ENCODE results near the gene ZNF592.

ZNF592 gene

DNA sequence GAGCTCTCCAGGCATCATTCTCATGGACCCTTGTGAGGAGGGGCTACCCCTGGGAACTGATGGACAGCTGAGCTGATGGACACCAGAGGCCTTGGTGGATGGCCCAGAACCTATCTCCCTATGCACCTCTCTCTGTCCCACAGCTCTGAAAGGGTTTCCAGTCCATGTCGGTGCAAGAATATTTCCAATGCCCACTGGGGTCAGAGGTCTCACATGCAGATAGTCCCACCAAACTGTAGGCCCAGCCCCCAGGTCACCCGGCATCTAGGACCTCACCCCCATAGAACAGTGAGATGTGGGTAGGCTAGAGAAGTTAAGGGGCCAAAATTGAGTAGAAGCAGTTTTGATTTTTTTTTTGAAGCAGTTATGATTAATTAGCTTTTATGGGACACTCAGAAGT is 71.4 kb downstream of the ZNF592 start:
- Histone ChIP-seq H3K9ac (ENCODE audit: low read length in 2 of 2) (peak overlapping the region in 1 of 2 donors; percentile 9), H3K9me3 (ENCODE audit: control insufficient read depth in 2 of 2, low read length in 2 of 2) (no peaks in the 10 kb centered on the region), H3K27ac (ENCODE audit: low read length) (peak overlapping the region; percentile 92), H3K4me1 (ENCODE audit: control insufficient read depth, insufficient read depth, low read length) (peaks cover 76% of the 10 kb centered on the region), H3K36me3 (ENCODE audit: control insufficient read depth in 2 of 2, insufficient read depth in 2 of 2, low read length in 2 of 2) (peaks cover 0 to 7% of the 10 kb centered on the region in 2 donors), H3K4me3 (ENCODE audit: low read length in 2 of 2) (peak overlapping the region; percentile 32 to 76), H3K27me3 (ENCODE audit: control insufficient read depth in 1 of 2, insufficient read depth in 2 of 2, low read length in 2 of 2) (no peaks in the 10 kb centered on the region)

DNA sequence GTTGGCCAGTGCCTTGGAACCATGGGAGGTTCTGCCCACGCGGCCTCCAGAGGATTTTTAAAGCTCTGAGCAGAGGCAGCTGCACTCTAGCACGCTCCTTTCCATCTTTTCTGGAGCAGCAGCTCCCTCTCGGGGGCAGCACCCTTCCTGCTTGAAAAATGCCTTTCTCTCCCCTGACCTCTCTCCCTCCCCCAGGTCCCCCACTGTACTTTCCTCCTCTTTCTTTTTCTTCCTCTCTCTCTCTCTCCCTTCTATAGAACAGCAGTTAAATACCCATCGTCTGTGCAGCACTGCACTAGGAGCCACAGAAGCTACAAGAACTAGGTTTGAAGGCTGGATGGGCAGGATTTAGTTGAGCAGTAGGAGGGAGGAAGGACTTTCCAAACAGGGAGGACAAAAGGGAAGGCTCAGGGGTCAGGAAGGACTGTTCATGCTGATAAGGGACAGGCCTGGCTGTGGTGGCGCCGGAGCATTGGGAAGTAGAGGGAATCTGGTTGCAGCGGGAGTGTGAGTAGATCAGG is 73.2 kb downstream of the ZNF592 start:
- H3K27me3 ChIP-seq (ENCODE audit: control insufficient read depth in 1 of 2, insufficient read depth in 2 of 2, low read length in 2 of 2), result no peaks in the 10 kb centered on the region
- peaks cover 0 to 9% of the 10 kb centered on the region in 2 donors for H3K36me3 ChIP-seq (ENCODE audit: control insufficient read depth in 2 of 2, insufficient read depth in 2 of 2, low read length in 2 of 2)
- no peaks in the 10 kb centered on the region for H3K9me3 ChIP-seq (ENCODE audit: control insufficient read depth in 2 of 2, low read length in 2 of 2)
- H3K27ac ChIP-seq (ENCODE audit: low read length), result peak overlapping the region; percentile 53
- no peak overlapping the region for H3K9ac ChIP-seq (ENCODE audit: low read length in 2 of 2)
- peaks cover 85% of the 10 kb centered on the region for H3K4me1 ChIP-seq (ENCODE audit: control insufficient read depth, insufficient read depth, low read length)
- no peak overlapping the region for H3K4me3 ChIP-seq (ENCODE audit: low read length in 2 of 2)

DNA sequence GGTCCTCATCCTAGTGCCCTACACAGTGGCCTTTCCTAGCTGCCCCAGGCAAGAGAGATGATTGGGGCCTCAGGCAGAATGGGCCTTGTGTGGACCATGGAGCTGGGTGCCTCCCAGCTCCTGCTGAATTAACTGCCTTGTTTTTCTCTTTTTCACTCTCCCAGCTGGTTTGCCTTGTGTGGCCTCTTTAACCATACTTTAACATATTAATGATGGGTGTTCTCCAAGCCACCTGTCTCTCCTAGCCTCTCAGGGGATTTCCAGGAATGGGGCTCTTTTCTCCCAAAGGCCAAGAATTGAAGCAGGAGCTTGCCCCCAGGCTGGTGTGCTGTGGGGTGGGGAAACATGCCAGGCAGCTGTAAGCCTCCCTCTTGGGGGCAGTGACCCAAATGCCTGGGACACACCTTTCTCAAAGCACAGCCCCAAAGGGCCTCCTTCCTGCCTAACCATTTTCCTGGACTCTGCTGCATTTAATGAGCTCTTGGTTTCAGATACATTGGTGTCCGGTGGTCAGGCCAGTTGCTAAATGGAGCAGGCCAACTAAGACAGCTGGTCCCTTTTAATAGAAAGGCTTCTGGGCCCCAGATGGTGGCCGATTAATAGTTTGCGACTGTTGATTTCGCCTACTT is 74.4 kb downstream of the ZNF592 start:
- Histone ChIP-seq H3K4me3 (ENCODE audit: low read length in 2 of 2) (peak overlapping the region in 1 of 2 donors; percentile 22), H3K4me1 (ENCODE audit: control insufficient read depth, insufficient read depth, low read length) (peaks cover 88% of the 10 kb centered on the region), H3K27me3 (ENCODE audit: control insufficient read depth in 1 of 2, insufficient read depth in 2 of 2, low read length in 2 of 2) (no peaks in the 10 kb centered on the region), H3K27ac (ENCODE audit: low read length) (peak overlapping the region; percentile 55), H3K36me3 (ENCODE audit: control insufficient read depth in 2 of 2, insufficient read depth in 2 of 2, low read length in 2 of 2) (peaks cover 0 to 12% of the 10 kb centered on the region in 2 donors), H3K9ac (ENCODE audit: low read length in 2 of 2) (no peak overlapping the region), H3K9me3 (ENCODE audit: control insufficient read depth in 2 of 2, low read length in 2 of 2) (no peaks in the 10 kb centered on the region)

DNA sequence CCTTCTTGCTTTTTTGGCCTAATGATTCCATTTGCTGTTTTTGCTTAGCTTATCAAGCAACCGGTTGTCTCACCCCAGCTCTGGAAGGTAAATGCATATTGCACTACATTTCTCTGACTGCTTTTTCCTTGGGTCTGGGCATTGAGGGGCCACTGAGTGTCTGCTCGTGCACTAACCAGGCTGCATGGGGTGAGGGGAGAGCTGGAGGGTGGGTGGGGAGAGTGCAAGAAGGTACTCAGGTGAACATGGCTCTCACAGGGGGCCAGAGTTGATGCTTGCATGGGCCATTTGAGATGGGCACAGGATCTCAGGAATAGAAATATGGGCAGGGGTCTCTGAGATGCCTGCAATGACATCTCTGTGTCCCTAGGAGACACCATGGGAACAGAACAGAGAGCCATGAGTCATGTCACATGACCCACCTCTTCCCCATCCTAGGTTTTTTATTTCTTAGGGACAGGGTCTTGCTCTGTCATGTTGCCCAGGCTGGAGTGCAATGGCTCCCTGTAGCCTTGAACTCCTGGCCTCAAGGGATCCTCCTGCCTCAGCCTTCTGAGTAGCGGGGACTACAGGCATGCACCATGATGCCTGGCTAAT is 75.0 kb downstream of the ZNF592 start:
- Histone ChIP-seq H3K36me3 (ENCODE audit: control insufficient read depth in 2 of 2, insufficient read depth in 2 of 2, low read length in 2 of 2) (peaks cover 0 to 12% of the 10 kb centered on the region in 2 donors), H3K9ac (ENCODE audit: low read length in 2 of 2) (no peak overlapping the region), H3K4me3 (ENCODE audit: low read length in 2 of 2) (peak overlapping the region in 1 of 2 donors; percentile 22), H3K4me1 (ENCODE audit: control insufficient read depth, insufficient read depth, low read length) (peaks cover 87% of the 10 kb centered on the region), H3K27ac (ENCODE audit: low read length) (peak overlapping the region; percentile 55), H3K27me3 (ENCODE audit: control insufficient read depth in 1 of 2, insufficient read depth in 2 of 2, low read length in 2 of 2) (no peaks in the 10 kb centered on the region), H3K9me3 (ENCODE audit: control insufficient read depth in 2 of 2, low read length in 2 of 2) (no peaks in the 10 kb centered on the region)

DNA sequence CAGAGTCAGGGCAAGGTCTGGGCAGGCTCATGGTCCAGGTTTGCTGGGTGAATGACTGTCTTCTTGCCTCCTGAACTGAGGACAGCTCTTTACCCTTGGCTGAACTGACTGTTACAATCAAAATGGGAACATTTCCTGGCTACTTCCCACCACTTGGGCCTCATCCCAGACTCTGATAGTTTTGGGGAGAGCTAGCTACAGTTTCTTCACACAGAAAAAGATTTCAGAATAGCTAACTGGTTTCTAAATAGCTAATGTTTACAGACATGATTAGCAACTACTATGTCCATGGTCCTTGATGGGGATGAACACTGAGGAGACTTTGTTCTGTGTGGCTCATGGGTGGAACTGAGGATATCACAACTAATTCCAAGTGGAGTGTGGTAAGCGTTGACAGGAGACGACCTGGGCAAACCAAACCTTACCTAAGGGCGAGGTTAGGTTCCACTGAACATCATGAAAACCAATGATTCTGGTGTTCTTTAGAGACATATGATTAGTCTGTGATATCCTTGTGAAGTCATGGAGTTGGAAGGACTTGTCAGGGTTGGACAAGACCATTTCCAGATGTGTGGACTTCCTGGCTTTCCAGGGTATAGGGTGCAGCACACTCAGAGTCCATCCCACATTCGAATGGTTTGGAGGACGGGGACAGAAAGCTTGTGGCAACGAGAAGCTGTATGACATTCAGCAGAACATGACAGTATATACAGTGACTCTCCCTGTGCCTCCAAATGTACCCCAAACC is 76.0 kb downstream of the ZNF592 start:
- no peaks in the 10 kb centered on the region for H3K27me3 ChIP-seq (ENCODE audit: control insufficient read depth in 1 of 2, insufficient read depth in 2 of 2, low read length in 2 of 2)
- H3K36me3 ChIP-seq (ENCODE audit: control insufficient read depth in 2 of 2, insufficient read depth in 2 of 2, low read length in 2 of 2), result peaks cover 0 to 13% of the 10 kb centered on the region in 2 donors
- peak overlapping the region; percentile 55 for H3K27ac ChIP-seq (ENCODE audit: low read length)
- no peaks in the 10 kb centered on the region for H3K9me3 ChIP-seq (ENCODE audit: control insufficient read depth in 2 of 2, low read length in 2 of 2)
- peaks cover 81% of the 10 kb centered on the region for H3K4me1 ChIP-seq (ENCODE audit: control insufficient read depth, insufficient read depth, low read length)
- H3K4me3 ChIP-seq (ENCODE audit: low read length in 2 of 2), result peak overlapping the region in 1 of 2 donors; percentile 15
- no peak overlapping the region for H3K9ac ChIP-seq (ENCODE audit: low read length in 2 of 2)

DNA sequence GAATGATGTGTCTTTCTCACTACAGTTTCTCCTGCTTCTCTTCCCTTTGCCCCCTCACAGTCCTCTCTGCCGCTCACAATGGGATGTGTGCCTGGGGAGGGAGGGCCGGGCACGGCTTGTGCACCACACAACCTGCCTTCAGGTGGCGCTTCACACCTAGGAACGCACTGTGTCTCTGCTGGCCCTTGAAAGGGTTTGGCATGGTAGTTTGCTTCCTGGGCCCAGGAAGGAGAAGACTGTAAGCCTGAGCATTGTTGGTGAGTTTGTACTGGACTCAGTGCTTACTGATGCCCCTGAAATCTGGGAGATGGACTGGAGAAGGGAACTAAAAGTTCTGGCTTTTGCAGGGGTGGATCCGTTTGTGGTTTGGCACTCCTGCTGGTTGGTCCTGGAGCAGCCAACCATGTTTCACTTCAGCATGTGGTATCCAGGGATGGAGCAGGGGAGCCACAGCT is 78.0 kb downstream of the ZNF592 start:
- Histone ChIP-seq H3K4me3 (ENCODE audit: low read length in 2 of 2) (no peak overlapping the region), H3K36me3 (ENCODE audit: control insufficient read depth in 2 of 2, insufficient read depth in 2 of 2, low read length in 2 of 2) (peaks cover 0 to 15% of the 10 kb centered on the region in 2 donors), H3K4me1 (ENCODE audit: control insufficient read depth, insufficient read depth, low read length) (peaks cover 65% of the 10 kb centered on the region), H3K9me3 (ENCODE audit: control insufficient read depth in 2 of 2, low read length in 2 of 2) (no peaks in the 10 kb centered on the region), H3K9ac (ENCODE audit: low read length in 2 of 2) (no peak overlapping the region), H3K27me3 (ENCODE audit: control insufficient read depth in 1 of 2, insufficient read depth in 2 of 2, low read length in 2 of 2) (no peaks in the 10 kb centered on the region), H3K27ac (ENCODE audit: low read length) (peak overlapping the region; percentile 71)

DNA sequence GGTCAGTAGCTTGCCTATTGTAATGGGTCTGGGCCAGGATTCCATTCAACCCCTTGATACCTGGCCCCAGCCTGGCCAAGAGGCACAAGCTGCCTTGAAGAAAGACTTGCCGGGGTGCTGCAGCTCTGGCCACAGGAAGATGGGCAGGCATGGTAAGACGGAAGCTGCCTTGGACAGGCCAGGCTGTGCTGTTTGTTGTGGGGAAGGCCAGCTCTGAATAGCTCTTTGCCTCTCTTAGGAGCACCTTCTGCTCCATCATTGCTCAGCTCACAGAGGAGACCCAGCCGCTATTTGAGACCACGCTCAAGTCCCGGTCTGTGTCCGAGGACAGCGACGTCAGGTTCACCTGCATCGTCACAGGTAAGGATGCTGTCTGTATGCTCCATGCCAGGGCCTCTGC is 78.9 kb downstream of the ZNF592 start:
- Histone ChIP-seq H3K4me3 (ENCODE audit: low read length in 2 of 2) (no peak overlapping the region), H3K36me3 (ENCODE audit: control insufficient read depth in 2 of 2, insufficient read depth in 2 of 2, low read length in 2 of 2) (peaks cover 0 to 12% of the 10 kb centered on the region in 2 donors), H3K9me3 (ENCODE audit: control insufficient read depth in 2 of 2, low read length in 2 of 2) (no peaks in the 10 kb centered on the region), H3K4me1 (ENCODE audit: control insufficient read depth, insufficient read depth, low read length) (peaks cover 64% of the 10 kb centered on the region), H3K9ac (ENCODE audit: low read length in 2 of 2) (no peak overlapping the region), H3K27ac (ENCODE audit: low read length) (peak overlapping the region; percentile 71), H3K27me3 (ENCODE audit: control insufficient read depth in 1 of 2, insufficient read depth in 2 of 2, low read length in 2 of 2) (no peaks in the 10 kb centered on the region)

DNA sequence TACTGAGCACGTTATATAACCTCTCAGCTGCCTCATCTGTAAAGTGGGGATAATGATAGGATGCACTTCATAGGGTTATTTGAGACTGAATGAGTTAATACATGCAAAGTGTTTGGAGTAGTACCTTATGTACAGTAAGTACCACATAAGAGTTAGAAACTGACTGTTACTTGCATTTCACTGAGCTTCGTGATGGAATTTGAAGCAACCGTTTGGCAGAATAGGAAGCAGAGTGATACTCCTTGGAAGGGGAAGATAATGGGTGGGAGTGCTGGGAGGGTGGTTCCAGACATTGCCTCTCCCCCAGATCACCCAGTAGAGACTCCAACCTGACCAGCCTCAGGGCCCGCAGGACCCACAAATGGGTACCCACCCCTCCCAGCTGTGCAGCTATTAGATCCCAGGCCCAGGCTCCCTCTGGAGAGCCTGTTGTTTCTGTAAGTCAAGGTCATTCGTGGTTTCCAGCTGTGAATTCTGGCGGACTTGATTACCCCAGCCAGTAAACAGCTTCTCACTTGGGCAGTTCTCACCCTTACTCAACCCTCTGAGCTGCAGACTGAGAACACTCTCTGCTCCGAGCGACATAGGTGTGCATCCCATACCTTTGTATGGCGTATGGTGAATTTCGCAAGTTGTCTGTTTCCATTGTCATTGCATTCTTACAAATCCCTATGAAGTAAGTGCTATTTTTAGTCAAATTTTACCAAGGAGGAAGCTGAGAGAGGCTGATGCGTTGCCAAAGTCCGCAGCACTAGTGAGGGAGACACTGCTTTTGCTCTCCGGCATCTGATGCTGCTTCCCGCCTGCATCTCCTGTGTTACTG is 79.9 kb downstream of the ZNF592 start:
- peak overlapping the region in 1 of 2 donors; percentile 47 for H3K4me3 ChIP-seq (ENCODE audit: low read length in 2 of 2)
- no peaks in the 10 kb centered on the region for H3K27me3 ChIP-seq (ENCODE audit: control insufficient read depth in 1 of 2, insufficient read depth in 2 of 2, low read length in 2 of 2)
- H3K36me3 ChIP-seq (ENCODE audit: control insufficient read depth in 2 of 2, insufficient read depth in 2 of 2, low read length in 2 of 2), result peaks cover 0 to 13% of the 10 kb centered on the region in 2 donors
- H3K9me3 ChIP-seq (ENCODE audit: control insufficient read depth in 2 of 2, low read length in 2 of 2), result no peaks in the 10 kb centered on the region
- peaks cover 64% of the 10 kb centered on the region for H3K4me1 ChIP-seq (ENCODE audit: control insufficient read depth, insufficient read depth, low read length)
- H3K9ac ChIP-seq (ENCODE audit: low read length in 2 of 2), result peak overlapping the region in 1 of 2 donors; percentile 6
- peak overlapping the region; percentile 71 for H3K27ac ChIP-seq (ENCODE audit: low read length)

DNA sequence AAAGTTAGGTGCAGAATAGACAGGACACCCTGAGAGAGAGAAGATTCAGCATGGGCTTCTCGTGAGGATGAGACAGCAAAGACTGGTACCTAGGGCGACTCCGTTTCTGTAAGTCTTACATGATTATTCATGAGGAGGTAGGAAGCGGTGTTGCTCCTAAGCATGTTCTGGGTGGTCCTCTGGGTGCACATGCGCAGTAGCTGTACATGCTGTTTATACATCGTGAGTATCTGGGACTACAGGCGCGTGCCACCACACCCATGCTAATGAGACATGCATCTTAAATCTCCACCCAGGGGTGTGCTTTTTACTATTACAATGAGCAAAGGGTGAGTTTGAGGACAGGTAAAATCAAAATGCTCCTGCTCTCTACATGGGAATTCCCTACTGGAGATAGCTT is 81.0 kb downstream of the ZNF592 start:
- Histone ChIP-seq H3K4me3 (ENCODE audit: low read length in 2 of 2) (no peak overlapping the region), H3K27ac (ENCODE audit: low read length) (peak overlapping the region; percentile 12), H3K27me3 (ENCODE audit: control insufficient read depth in 1 of 2, insufficient read depth in 2 of 2, low read length in 2 of 2) (no peaks in the 10 kb centered on the region), H3K36me3 (ENCODE audit: control insufficient read depth in 2 of 2, insufficient read depth in 2 of 2, low read length in 2 of 2) (peaks cover 0 to 13% of the 10 kb centered on the region in 2 donors), H3K9ac (ENCODE audit: low read length in 2 of 2) (no peak overlapping the region), H3K4me1 (ENCODE audit: control insufficient read depth, insufficient read depth, low read length) (peaks cover 64% of the 10 kb centered on the region), H3K9me3 (ENCODE audit: control insufficient read depth in 2 of 2, low read length in 2 of 2) (no peaks in the 10 kb centered on the region)

DNA sequence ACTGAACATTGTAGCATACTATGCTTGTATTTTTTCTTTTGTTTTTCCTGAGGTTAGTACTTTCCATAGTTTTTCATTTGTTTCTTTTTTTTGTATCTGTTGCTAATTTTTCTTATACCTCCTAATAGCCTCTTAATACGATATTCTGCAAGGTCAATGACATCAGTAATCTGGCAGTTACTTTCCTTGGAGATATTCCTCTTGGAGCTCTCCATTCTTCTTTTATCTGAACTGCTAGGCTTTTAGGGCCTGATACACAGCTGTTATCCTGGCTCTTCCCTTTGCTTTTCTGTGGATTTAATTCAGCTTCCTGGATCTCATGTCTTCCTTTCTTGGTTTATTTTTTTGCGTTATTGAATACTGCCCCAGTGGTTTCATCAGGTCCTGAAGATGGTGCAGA is 81.6 kb downstream of the ZNF592 start:
- no peak overlapping the region for H3K4me3 ChIP-seq (ENCODE audit: low read length in 2 of 2)
- H3K4me1 ChIP-seq (ENCODE audit: control insufficient read depth, insufficient read depth, low read length), result peaks cover 65% of the 10 kb centered on the region
- H3K27me3 ChIP-seq (ENCODE audit: control insufficient read depth in 1 of 2, insufficient read depth in 2 of 2, low read length in 2 of 2), result no peaks in the 10 kb centered on the region
- no peak overlapping the region for H3K9ac ChIP-seq (ENCODE audit: low read length in 2 of 2)
- H3K27ac ChIP-seq (ENCODE audit: low read length), result no peak overlapping the region
- no peaks in the 10 kb centered on the region for H3K9me3 ChIP-seq (ENCODE audit: control insufficient read depth in 2 of 2, low read length in 2 of 2)
- H3K36me3 ChIP-seq (ENCODE audit: control insufficient read depth in 2 of 2, insufficient read depth in 2 of 2, low read length in 2 of 2), result peaks cover 0 to 13% of the 10 kb centered on the region in 2 donors
